ENCODE results near the gene GALNS. TPM values are rescaled to one million over a fixed set of nuclear protein-coding genes. Genes with fewer than 3 reads are reported as not detected.

The GALNS gene
- total RNA-seq, 1 experiment from 2014 or later = 81.6 TPM

DNA sequence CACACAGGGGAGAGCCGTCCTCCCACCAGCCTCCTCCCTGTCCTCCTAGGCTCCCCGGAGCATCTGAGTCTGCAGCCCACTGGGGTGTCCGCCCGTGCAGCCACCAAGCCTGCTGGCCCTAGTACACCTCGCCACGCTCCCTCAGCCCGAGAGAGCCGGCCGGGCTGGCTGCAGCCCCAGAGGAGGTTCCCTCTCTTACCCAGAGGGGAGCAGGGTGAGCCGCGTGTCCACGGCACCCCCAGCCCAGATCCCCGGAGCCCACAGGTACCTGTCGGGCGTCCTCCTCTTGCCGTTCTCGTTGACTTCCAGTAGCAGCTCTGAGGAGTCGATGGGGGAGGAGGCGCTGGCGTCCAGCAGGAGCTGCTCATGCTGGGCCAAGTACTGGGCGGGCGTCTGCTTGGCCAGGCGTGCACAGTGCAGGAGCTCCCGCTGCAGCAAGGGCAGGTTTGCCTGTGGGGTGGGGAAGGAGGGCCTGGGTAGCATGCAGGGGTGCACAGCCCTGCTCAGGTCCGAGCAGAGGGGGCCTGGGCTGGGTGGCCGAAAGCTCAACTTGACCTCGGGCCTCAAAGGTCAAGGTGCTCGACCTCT is 29.0 kb upstream of the GALNS start:
- ATAC-seq (no peak), DNase-seq (ENCODE audit: low read depth, low spot score) (no peak)
- ChIA-PET CTCF (no interaction called here), POLR2A (no interaction called here)
- no peak overlapping the region for H3K27ac ChIP-seq (ENCODE audit: low read length)
- no peak overlapping the region for H3K4me3 ChIP-seq (ENCODE audit: low read depth in 2 of 2, low read length in 2 of 2)
- intact Hi-C loops (cut with micrococcal nuclease; ENCODE audit: unreplicated experiment) (no loop called here), in situ Hi-C loops (cut with HindIII; ENCODE audit: low pct_unique_long_range_greater_than_20kb, low sequenced_read_pairs) (no loop called here)
- H3K9me3 ChIP-seq (ENCODE audit: control insufficient read depth, insufficient read depth, low read depth, low read length) = no peaks in the 10 kb centered on the region
- H3K36me3 ChIP-seq (ENCODE audit: control insufficient read depth, insufficient read depth, low read length) = no peaks in the 10 kb centered on the region
- BruUV-seq (replicated peaks) = no TSS peak
- peaks cover 7% of the 10 kb centered on the region for H3K4me1 ChIP-seq (ENCODE audit: control insufficient read depth, insufficient read depth, low read length)
- H3K27me3 ChIP-seq (ENCODE audit: control insufficient read depth, insufficient read depth, low read length) = no peaks in the 10 kb centered on the region
- TF ChIP-seq, protein P1, sequence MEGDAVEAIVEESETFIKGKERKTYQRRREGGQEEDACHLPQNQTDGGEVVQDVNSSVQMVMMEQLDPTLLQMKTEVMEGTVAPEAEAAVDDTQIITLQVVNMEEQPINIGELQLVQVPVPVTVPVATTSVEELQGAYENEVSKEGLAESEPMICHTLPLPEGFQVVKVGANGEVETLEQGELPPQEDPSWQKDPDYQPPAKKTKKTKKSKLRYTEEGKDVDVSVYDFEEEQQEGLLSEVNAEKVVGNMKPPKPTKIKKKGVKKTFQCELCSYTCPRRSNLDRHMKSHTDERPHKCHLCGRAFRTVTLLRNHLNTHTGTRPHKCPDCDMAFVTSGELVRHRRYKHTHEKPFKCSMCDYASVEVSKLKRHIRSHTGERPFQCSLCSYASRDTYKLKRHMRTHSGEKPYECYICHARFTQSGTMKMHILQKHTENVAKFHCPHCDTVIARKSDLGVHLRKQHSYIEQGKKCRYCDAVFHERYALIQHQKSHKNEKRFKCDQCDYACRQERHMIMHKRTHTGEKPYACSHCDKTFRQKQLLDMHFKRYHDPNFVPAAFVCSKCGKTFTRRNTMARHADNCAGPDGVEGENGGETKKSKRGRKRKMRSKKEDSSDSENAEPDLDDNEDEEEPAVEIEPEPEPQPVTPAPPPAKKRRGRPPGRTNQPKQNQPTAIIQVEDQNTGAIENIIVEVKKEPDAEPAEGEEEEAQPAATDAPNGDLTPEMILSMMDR (IDR thresholded peaks at IDR 0.05) = no peak
- TF ChIP-seq POLR2AphosphoS5 (IDR thresholded peaks at IDR 0.05; ENCODE audit: low read depth, low read length) = no peak

DNA sequence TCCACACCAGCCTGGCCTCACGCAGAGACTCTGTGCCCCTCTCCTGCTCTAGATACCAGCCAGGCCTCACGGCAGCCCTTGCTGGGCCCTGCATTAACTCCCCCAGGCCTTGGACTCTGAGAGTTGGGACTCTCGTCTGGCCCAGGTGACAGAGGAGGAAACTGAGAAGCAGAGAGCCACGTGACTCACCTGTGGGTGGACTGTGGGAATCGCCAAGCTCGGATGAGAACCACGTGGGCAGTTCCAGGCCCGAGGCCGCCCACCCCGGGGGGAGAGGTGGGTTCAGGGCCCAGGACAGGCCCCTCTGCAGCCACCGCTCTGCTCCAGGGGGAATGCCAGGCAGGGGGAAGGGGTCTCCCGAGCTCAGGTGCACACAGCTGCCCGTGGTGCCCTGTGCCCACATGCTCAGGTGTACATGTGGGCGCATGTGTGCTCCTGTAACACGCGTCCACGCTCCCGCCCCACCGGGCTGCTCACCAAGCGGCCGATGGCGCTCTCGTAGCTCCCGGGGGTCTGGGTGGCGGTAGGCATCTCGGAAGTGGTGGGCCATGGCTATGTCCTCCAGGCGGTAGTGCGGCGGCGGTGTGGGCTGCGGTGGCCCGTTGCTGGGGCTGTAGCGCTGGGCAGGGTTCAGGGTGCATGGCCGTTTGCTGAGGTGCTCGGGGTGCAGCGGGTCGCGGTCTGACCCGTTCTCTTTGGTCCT is 28.0 kb upstream of the GALNS start:
- no peak overlapping the region for H3K27ac ChIP-seq (ENCODE audit: low read length)
- TF ChIP-seq POLR2AphosphoS5 (IDR thresholded peaks at IDR 0.05; ENCODE audit: low read depth, low read length) (no peak), TCF7L2 (IDR thresholded peaks at IDR 0.05; ENCODE audit: low read depth, low read length) (no peak), SIN3A (IDR thresholded peaks at IDR 0.05; ENCODE audit: borderline replicate concordance, insufficient read depth, low read depth, low read length) (no peak)
- TF ChIP-seq, protein P2, sequence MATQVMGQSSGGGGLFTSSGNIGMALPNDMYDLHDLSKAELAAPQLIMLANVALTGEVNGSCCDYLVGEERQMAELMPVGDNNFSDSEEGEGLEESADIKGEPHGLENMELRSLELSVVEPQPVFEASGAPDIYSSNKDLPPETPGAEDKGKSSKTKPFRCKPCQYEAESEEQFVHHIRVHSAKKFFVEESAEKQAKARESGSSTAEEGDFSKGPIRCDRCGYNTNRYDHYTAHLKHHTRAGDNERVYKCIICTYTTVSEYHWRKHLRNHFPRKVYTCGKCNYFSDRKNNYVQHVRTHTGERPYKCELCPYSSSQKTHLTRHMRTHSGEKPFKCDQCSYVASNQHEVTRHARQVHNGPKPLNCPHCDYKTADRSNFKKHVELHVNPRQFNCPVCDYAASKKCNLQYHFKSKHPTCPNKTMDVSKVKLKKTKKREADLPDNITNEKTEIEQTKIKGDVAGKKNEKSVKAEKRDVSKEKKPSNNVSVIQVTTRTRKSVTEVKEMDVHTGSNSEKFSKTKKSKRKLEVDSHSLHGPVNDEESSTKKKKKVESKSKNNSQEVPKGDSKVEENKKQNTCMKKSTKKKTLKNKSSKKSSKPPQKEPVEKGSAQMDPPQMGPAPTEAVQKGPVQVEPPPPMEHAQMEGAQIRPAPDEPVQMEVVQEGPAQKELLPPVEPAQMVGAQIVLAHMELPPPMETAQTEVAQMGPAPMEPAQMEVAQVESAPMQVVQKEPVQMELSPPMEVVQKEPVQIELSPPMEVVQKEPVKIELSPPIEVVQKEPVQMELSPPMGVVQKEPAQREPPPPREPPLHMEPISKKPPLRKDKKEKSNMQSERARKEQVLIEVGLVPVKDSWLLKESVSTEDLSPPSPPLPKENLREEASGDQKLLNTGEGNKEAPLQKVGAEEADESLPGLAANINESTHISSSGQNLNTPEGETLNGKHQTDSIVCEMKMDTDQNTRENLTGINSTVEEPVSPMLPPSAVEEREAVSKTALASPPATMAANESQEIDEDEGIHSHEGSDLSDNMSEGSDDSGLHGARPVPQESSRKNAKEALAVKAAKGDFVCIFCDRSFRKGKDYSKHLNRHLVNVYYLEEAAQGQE (IDR thresholded peaks at IDR 0.05; ENCODE audit: insufficient read depth in 1 of 2, low read depth in 2 of 2, low read length in 1 of 2) = no peak
- TF ChIP-seq, protein P1 (IDR thresholded peaks at IDR 0.05) = no peak
- in situ Hi-C loops (cut with HindIII; ENCODE audit: low pct_unique_long_range_greater_than_20kb, low sequenced_read_pairs) = no loop called here
- ATAC-seq (no peak), DNase-seq (ENCODE audit: low read depth, low spot score) (no peak)
- no peak overlapping the region for H3K4me3 ChIP-seq (ENCODE audit: low read depth in 2 of 2, low read length in 2 of 2)
- H3K27me3 ChIP-seq (ENCODE audit: control insufficient read depth, insufficient read depth, low read length) = no peaks in the 10 kb centered on the region
- H3K36me3 ChIP-seq (ENCODE audit: control insufficient read depth, insufficient read depth, low read length) = no peaks in the 10 kb centered on the region
- H3K4me1 ChIP-seq (ENCODE audit: control insufficient read depth, insufficient read depth, low read length) = peaks cover 7% of the 10 kb centered on the region
- H3K9me3 ChIP-seq (ENCODE audit: control insufficient read depth, insufficient read depth, low read depth, low read length) = no peaks in the 10 kb centered on the region
- ChIA-PET CTCF (no interaction called here), POLR2A (no interaction called here)
- no TSS peak for BruUV-seq (replicated peaks)
- intact Hi-C loops (cut with micrococcal nuclease; ENCODE audit: unreplicated experiment) = no loop called here

Measured in Panc1 (cell line).